IMR-90 (cell line): ENCODE measurements around the gene PEX14. TPM values are rescaled to one million over a fixed set of nuclear protein-coding genes. Genes with fewer than 3 reads are reported as not detected.

Source experiments
- ATAC-seq: fragments of 200-7000 bp; cut with Tn5 transposase; 2 replicates; pipeline ENCODE4 v1.9.1; 2020; ENCODE audit warnings: low read depth, mild to moderate bottlenecking, moderate library complexity
- BruUV-seq: library from RNA; stranded (reverse); fragments of 400-500 nt; replicated peaks from 2 replicates; lab custom pipeline; 2021; lab: Mats Ljungman, UMichigan
- CTCF ChIA-PET: fragments of 300-600 bp; formaldehyde crosslinking; extraction: SDS; loops from one replicate; lab custom pipeline; 2021; ENCODE audit warnings: antibody characterized with exemption; lab: Yijun Ruan, JAX
- POLR2A ChIA-PET: fragments of 300-600 bp; sonication (Branson Sonifier 250); formaldehyde crosslinking; loops from one replicate; lab custom pipeline; 2022; ENCODE audit warnings: antibody characterized with exemption; ENCODE audit not compliant: unreplicated experiment; lab: Charles Lee
- DNase-seq: peaks from one replicate; pipeline ENCODE4 v3.0.0; 2013
- H2AFZ ChIP-seq: replicated peaks from 2 replicates; pipeline ENCODE3; 2013; ENCODE audit warnings: low read length, mild to moderate bottlenecking; ENCODE audit not compliant: poor library complexity
- H2AK5ac ChIP-seq: 2 replicates; pipeline ENCODE4 v1.6.1; 2013; ENCODE audit warnings: low read depth, low read length, inconsistent platforms
- H2AK9ac ChIP-seq: replicated peaks from 2 replicates; pipeline ENCODE3; 2013; ENCODE audit warnings: mild to moderate bottlenecking, low read depth, low read length, moderate library complexity; ENCODE audit not compliant: poor library complexity
- H2BK120ac ChIP-seq: 2 replicates; pipeline ENCODE4 v1.6.1; 2013; ENCODE audit warnings: low read depth, low read length, inconsistent platforms
- H2BK15ac ChIP-seq: 3 replicates; pipeline ENCODE4 v1.6.1; 2013; ENCODE audit warnings: low read depth, low read length, inconsistent platforms
- H2BK20ac ChIP-seq: 2 replicates; pipeline ENCODE4 v1.6.1; 2013; ENCODE audit warnings: low read depth, mild to moderate bottlenecking, inconsistent platforms, low read length, moderate library complexity
- H2BK5ac ChIP-seq: 2 replicates; pipeline ENCODE4 v1.6.1; 2013; ENCODE audit warnings: mild to moderate bottlenecking, low read depth, low read length, inconsistent platforms; ENCODE audit not compliant: poor library complexity, severe bottlenecking
- H3K14ac ChIP-seq: replicated peaks from 2 replicates; pipeline ENCODE4 v1.6.1; 2013; ENCODE audit warnings: low read depth, low read length, inconsistent platforms
- H3K18ac ChIP-seq: 2 replicates; pipeline ENCODE4 v1.6.1; 2013; ENCODE audit warnings: low read depth, low read length, control low read depth
- H3K23ac ChIP-seq: 2 replicates; pipeline ENCODE4 v1.6.1; 2013; ENCODE audit warnings: low read depth, low read length, inconsistent platforms
- H3K27ac ChIP-seq: 2 replicates; pipeline ENCODE4 v1.5.1; 2013; ENCODE audit warnings: mild to moderate bottlenecking, control low read depth, low read length; ENCODE audit not compliant: insufficient read depth
- H3K27me3 ChIP-seq: 2 replicates; pipeline ENCODE4 v1.6.1; 2013; ENCODE audit warnings: low read length; ENCODE audit not compliant: control insufficient read depth, insufficient read depth
- H3K36me3 ChIP-seq: 2 replicates; pipeline ENCODE4 v1.6.1; 2013; ENCODE audit warnings: low read length, mixed read lengths; ENCODE audit not compliant: control insufficient read depth, insufficient read depth
- H3K4ac ChIP-seq: 2 replicates; pipeline ENCODE4 v1.6.1; 2013; ENCODE audit warnings: low read depth, low read length, inconsistent platforms
- H3K4me1 ChIP-seq: 2 replicates; pipeline ENCODE4 v1.6.1; 2013; ENCODE audit warnings: low read length, mixed read lengths; ENCODE audit not compliant: control insufficient read depth, insufficient read depth
- H3K4me2 ChIP-seq: 2 replicates; pipeline ENCODE4 v1.6.1; 2013; ENCODE audit warnings: low read depth, mild to moderate bottlenecking, control low read depth, low read length, moderate library complexity
- H3K4me3 ChIP-seq: 2 replicates; pipeline ENCODE4 v1.5.1; 2013; ENCODE audit warnings: low read depth, mild to moderate bottlenecking, control low read depth, low read length, moderate library complexity; ENCODE audit not compliant: insufficient read depth
- H3K56ac ChIP-seq: 2 replicates; pipeline ENCODE4 v1.6.1; 2013; ENCODE audit warnings: low read length, inconsistent platforms; ENCODE audit not compliant: insufficient read depth; ENCODE audit errors: extremely low read depth
- H3K79me1 ChIP-seq, 2 experiments: 2 replicates each; pipeline ENCODE4 v1.6.1; 2013; ENCODE audit warnings: low read length in 2 of 2, inconsistent platforms in 1 of 2, low read depth in 1 of 2
- H3K9ac ChIP-seq: 2 replicates; pipeline ENCODE4 v1.6.1; 2013; ENCODE audit warnings: low read depth, low read length, control low read depth
- H3K9me1 ChIP-seq: 2 replicates; pipeline ENCODE4 v1.6.1; 2013; ENCODE audit warnings: low read length, inconsistent platforms; ENCODE audit not compliant: insufficient read depth
- H3K9me3 ChIP-seq: 2 replicates; pipeline ENCODE4 v1.6.1; 2013; ENCODE audit warnings: low read length; ENCODE audit not compliant: control insufficient read depth, insufficient read depth
- H4K20me1 ChIP-seq: 2 replicates; pipeline ENCODE4 v1.6.1; 2013; ENCODE audit warnings: low read length, inconsistent platforms; ENCODE audit not compliant: insufficient read depth
- H4K5ac ChIP-seq: 2 replicates; pipeline ENCODE4 v1.6.1; 2013; ENCODE audit warnings: mild to moderate bottlenecking, low read depth, low read length, control low read depth
- H4K8ac ChIP-seq, 2 experiments: 2 replicates each; pipeline ENCODE4 v1.6.1; 2013; ENCODE audit warnings: low read depth in 2 of 2, low read length in 2 of 2, control low read depth in 1 of 2, inconsistent platforms in 1 of 2
- H4K91ac ChIP-seq: 2 replicates; pipeline ENCODE4 v1.6.1; 2013; ENCODE audit warnings: low read depth, low read length, inconsistent platforms; ENCODE audit not compliant: insufficient read depth
- MAZ ChIP-seq: IDR thresholded peaks from 2 replicates; pipeline ENCODE4 v1.6.1; 2012; ENCODE audit warnings: low read depth, mild to moderate bottlenecking, low read length, improper control_type of control experiment, moderate library complexity, borderline replicate concordance
- MXI1 ChIP-seq: IDR thresholded peaks from 2 replicates; pipeline ENCODE4 v1.6.1; 2012; ENCODE audit warnings: low read depth, mild to moderate bottlenecking, low read length, moderate library complexity, borderline replicate concordance
- SMC3 ChIP-seq: fragments of 150-350 bp; IDR thresholded peaks from 2 replicates; pipeline ENCODE4 v1.6.1; 2016; ENCODE audit warnings: low read depth, mild to moderate bottlenecking, antibody characterized with exemption, low read length, moderate library complexity
- WGBS, 2 experiments: methylation state at CpG; one replicate each; pipeline versions ENCODE4 v1.1.5 to v1.1.7; 2013; ENCODE audit warnings: missing lambda C conversion rate in 2 of 2; ENCODE audit not compliant: insufficient read length in 1 of 2; ENCODE audit errors: extremely low coverage in 2 of 2; 5-methylcytosine and 5-hydroxymethylcytosine counted together
- dilution Hi-C: fragments of 300-500 bp; cut with HindIII; formaldehyde crosslinking; loops from one replicate; pipeline ENCODE4 v1.14.3; 2018; ENCODE audit warnings: low sequenced_read_pairs; ENCODE audit not compliant: unreplicated experiment
- in situ Hi-C: fragments of 300-500 bp; cut with MboI; formaldehyde crosslinking; loops from 3 replicates; pipeline ENCODE4 v1.14.3; 2019; ENCODE audit warnings: low sequenced_read_pairs, inconsistent platforms, mixed read lengths
- intact Hi-C: fragments of 100-400 bp; cut with micrococcal nuclease; formaldehyde crosslinking; loops from 2 replicates; pipeline ENCODE4 v1.10.0; 2022
- polyA plus RNA-seq, 3 experiments: library from polyadenylated mRNA; depleted of rRNA; stranded (reverse); fragments of >200 nt; gene quantifications; 2 replicates each; pipeline ENCODE4 v1.2.3, GENCODE V29; 2012; ENCODE audit warnings: low replicate concordance in 1 of 3
- total RNA-seq: library from RNA; depleted of rRNA; stranded (reverse); fragments of >200 nt; gene quantifications from 2 replicates; pipeline ENCODE4 v1.2.3, GENCODE V29; 2012

PEX14 gene
- total and polyA plus RNA-seq, 2 of the 4 experiments (the other 2 are of a cell fraction), result 9.5 to 22.5 TPM

DNA sequence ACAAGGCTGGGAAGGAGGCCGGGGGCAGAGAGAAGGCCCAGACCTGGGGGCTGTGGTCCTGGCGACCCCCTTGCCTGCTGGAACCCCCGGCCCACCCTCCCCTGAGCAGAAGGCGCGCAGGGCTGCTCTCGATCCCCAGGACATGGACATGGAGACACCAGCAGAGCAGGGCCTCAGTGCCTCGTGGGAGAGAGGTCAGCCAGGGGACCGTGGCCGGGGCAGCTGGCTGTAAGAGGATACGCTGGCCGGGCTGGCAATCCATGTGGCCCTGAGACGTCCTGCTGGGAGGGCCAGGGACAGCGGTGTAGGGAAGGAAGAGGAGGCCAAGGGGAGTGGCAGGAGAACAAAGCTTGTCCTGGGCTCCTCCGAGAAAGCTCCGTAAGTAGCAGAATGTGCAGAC is 189.5 kb downstream of the PEX14 start:
- ATAC-seq (no peak), DNase-seq (no peak)
- TF ChIP-seq MXI1 (no peak), SMC3 (no peak), MAZ (no peak)
- Histone ChIP-seq H3K4ac (no peak overlapping the region), H3K4me3 (no peak overlapping the region), H3K56ac (no peak overlapping the region), H2AFZ (no peak overlapping the region), H3K9ac (no peak overlapping the region), H3K27me3 (peaks cover 7% of the 10 kb centered on the region; the same call in 1 of the 2 replicates), H2AK9ac (peak overlapping the region; percentile 78), H4K91ac (no peak overlapping the region), H4K20me1 (no peaks in the 10 kb centered on the region), H3K4me2 (no peak overlapping the region), H2BK20ac (no peak overlapping the region), H3K36me3 (no peaks in the 10 kb centered on the region), H4K8ac (no peak overlapping the region), H2BK15ac (no peak overlapping the region), H4K5ac (no peak overlapping the region), H3K9me1 (no peaks in the 10 kb centered on the region), H3K18ac (no peak overlapping the region), H3K14ac (no peak overlapping the region), H2AK5ac (no peak overlapping the region), H3K4me1 (peaks cover 1% of the 10 kb centered on the region; the same call in 1 of the 2 replicates), H3K27ac (no peak overlapping the region), H2BK5ac (no peak overlapping the region), H3K9me3 (no peaks in the 10 kb centered on the region), H3K23ac (no peak overlapping the region), H3K79me1 (no peaks in the 10 kb centered on the region), H2BK120ac (no peak overlapping the region)
- CTCF ChIA-PET, result no interaction called here
- POLR2A ChIA-PET, result no interaction called here
- intact Hi-C loops, result no loop called here
- in situ Hi-C loops, result no loop called here
- BruUV-seq, result no TSS peak
- dilution Hi-C loops, result no loop called here
- 47% methylated on average over 14 of the region's 15 CpGs; no CpG with 5 or more reads in 1 of the 2 experiments for WGBS, 2 experiments
